ENCODE measurements around the gene AMPD2. TPM values are rescaled to one million over a fixed set of nuclear protein-coding genes. Genes with fewer than 3 reads are reported as not detected.

The AMPD2 gene
- total and polyA plus RNA-seq, 7 donors: 4.2 to 13.9 (median 8.5) TPM

- intact Hi-C loops (cut with DNase I): no loop called here
- Histone ChIP-seq H3K4me1 (no peaks in the 10 kb centered on the region), H3K9me3 (no peaks in the 10 kb centered on the region), H3K27ac (no peak overlapping the region), H3K4me3 (peak overlapping the region; percentile 35), H3K27me3 (ENCODE audit: insufficient read depth in 3 of 3, low read length in 2 of 3) (no peaks in the 10 kb centered on the region), H3K36me3 (ENCODE audit: insufficient read depth in 1 of 2, low read depth in 1 of 2) (no peaks in the 10 kb centered on the region)
- ATAC-seq: peak in 1 of 4 donors; percentile 44
- TF ChIP-seq, protein P1, sequence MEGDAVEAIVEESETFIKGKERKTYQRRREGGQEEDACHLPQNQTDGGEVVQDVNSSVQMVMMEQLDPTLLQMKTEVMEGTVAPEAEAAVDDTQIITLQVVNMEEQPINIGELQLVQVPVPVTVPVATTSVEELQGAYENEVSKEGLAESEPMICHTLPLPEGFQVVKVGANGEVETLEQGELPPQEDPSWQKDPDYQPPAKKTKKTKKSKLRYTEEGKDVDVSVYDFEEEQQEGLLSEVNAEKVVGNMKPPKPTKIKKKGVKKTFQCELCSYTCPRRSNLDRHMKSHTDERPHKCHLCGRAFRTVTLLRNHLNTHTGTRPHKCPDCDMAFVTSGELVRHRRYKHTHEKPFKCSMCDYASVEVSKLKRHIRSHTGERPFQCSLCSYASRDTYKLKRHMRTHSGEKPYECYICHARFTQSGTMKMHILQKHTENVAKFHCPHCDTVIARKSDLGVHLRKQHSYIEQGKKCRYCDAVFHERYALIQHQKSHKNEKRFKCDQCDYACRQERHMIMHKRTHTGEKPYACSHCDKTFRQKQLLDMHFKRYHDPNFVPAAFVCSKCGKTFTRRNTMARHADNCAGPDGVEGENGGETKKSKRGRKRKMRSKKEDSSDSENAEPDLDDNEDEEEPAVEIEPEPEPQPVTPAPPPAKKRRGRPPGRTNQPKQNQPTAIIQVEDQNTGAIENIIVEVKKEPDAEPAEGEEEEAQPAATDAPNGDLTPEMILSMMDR (IDR thresholded peaks at IDR 0.05): peak; percentile 26
- WGBS, 3 donors: 32 to 58% (median 43%) methylated on average over 4 of the region's 4 CpGs
- no peak for DNase-seq
These were observed 29.9 kb downstream of the AMPD2 start for GRCh38 chr1:109649491-109649914.

GRCh38 chr1:109650609-109651008, 31.0 kb downstream of the AMPD2 start:
- DNase-seq (no peak), ATAC-seq (no peak)
- no peaks in the 10 kb centered on the region for H3K27me3 ChIP-seq (ENCODE audit: insufficient read depth in 3 of 3, low read length in 2 of 3)
- H3K9me3 ChIP-seq: no peaks in the 10 kb centered on the region
- H3K4me1 ChIP-seq: peaks cover 10% of the 10 kb centered on the region
- no peak overlapping the region for H3K4me3 ChIP-seq
- no peak overlapping the region for H3K27ac ChIP-seq
- TF ChIP-seq, protein P1 (IDR thresholded peaks at IDR 0.05): no peak
- no peaks in the 10 kb centered on the region for H3K36me3 ChIP-seq (ENCODE audit: insufficient read depth in 1 of 2, low read depth in 1 of 2)
- WGBS, 3 donors: 91 to 95% (median 95%) methylated on average over 3 of the region's 3 CpGs
- intact Hi-C loops (cut with DNase I): no loop called here

- intact Hi-C loops (cut with DNase I): no loop called here
- no peaks in the 10 kb centered on the region for H3K9me3 ChIP-seq
- no peak overlapping the region for H3K4me3 ChIP-seq
- no peak for ATAC-seq
- H3K27me3 ChIP-seq (ENCODE audit: insufficient read depth in 3 of 3, low read length in 2 of 3): no peaks in the 10 kb centered on the region
- no peak overlapping the region for H3K27ac ChIP-seq
- peaks cover 13% of the 10 kb centered on the region for H3K4me1 ChIP-seq
- peaks cover 0 to 2% of the 10 kb centered on the region in 2 donors for H3K36me3 ChIP-seq (ENCODE audit: insufficient read depth in 1 of 2, low read depth in 1 of 2)
- WGBS, 3 donors: 60 to 90% (median 89%) methylated on average over 2 of the region's 2 CpGs
- DNase-seq: no peak
- TF ChIP-seq, protein P1 (IDR thresholded peaks at IDR 0.05): no peak
These were observed 32.8 kb downstream of the AMPD2 start for GRCh38 chr1:109652402-109652801.

GRCh38 chr1:109653306-109653705, 33.7 kb downstream of the AMPD2 start:
- TF ChIP-seq, protein P1 (IDR thresholded peaks at IDR 0.05): no peak
- intact Hi-C loops (cut with DNase I): no loop called here
- DNase-seq (no peak), ATAC-seq (no peak)
- no peaks in the 10 kb centered on the region for H3K9me3 ChIP-seq
- H3K27me3 ChIP-seq (ENCODE audit: insufficient read depth in 3 of 3, low read length in 2 of 3): no peaks in the 10 kb centered on the region
- H3K4me3 ChIP-seq: no peak overlapping the region
- peaks cover 0 to 11% of the 10 kb centered on the region in 2 donors for H3K36me3 ChIP-seq (ENCODE audit: insufficient read depth in 1 of 2, low read depth in 1 of 2)
- peaks cover 14% of the 10 kb centered on the region for H3K4me1 ChIP-seq
- 58 to 59% (median 58%) methylated on average over 2 of the region's 2 CpGs for WGBS, 3 donors
- no peak overlapping the region for H3K27ac ChIP-seq

- Histone ChIP-seq H3K4me1 (peaks cover 14% of the 10 kb centered on the region), H3K36me3 (ENCODE audit: insufficient read depth in 1 of 2, low read depth in 1 of 2) (peaks cover 0 to 22% of the 10 kb centered on the region in 2 donors), H3K9me3 (no peaks in the 10 kb centered on the region), H3K27me3 (ENCODE audit: insufficient read depth in 3 of 3, low read length in 2 of 3) (no peaks in the 10 kb centered on the region), H3K4me3 (no peak overlapping the region), H3K27ac (peak overlapping the region; percentile 97)
- DNase-seq (no peak), ATAC-seq (no peak)
- TF ChIP-seq, protein P1 (IDR thresholded peaks at IDR 0.05): no peak
- WGBS, 3 donors: 89 to 94% (median 92%) methylated on average over 12 of the region's 12 CpGs
- intact Hi-C loops (cut with DNase I): no loop called here
These were observed 34.9 kb downstream of the AMPD2 start for GRCh38 chr1:109654519-109654918.

Data from psoas muscle (tissue), 8 donors.